Adrenal gland (tissue), 5 donors: ENCODE data around the gene DPM1.

Experiments used
- CTCF ChIP-seq, 6 experiments: fragments of 450-650 bp in 4 of 6; fragments of 200-600 bp in 2 of 6; sonication (generic) in 1 of 6; IDR thresholded peaks; 1 replicate in 5 of 6; 2 replicates in 1 of 6; pipeline versions ENCODE4 v1.5.1 to v1.8.0; 2016 to 2021; ENCODE audit warnings: antibody characterized with exemption in 6 of 6, mild to moderate bottlenecking in 2 of 6, moderate library complexity in 1 of 6
- POLR2A ChIP-seq, 2 donors: fragments of 450-650 bp; IDR thresholded peaks; one replicate each; pipeline ENCODE4 v1.6.1; 2017; ENCODE audit warnings: antibody characterized with exemption in 2 of 2, mild to moderate bottlenecking in 2 of 2, moderate library complexity in 1 of 2
- donor health status: DM: no; HTN: no; CAD: no.

- TF ChIP-seq POLR2A (IDR thresholded peaks at IDR 0.05) (no peak), CTCF (IDR thresholded peaks at IDR 0.05) (no peak)
These were observed 39.9 kb downstream of the DPM1 start for GRCh38 chr20:50918403-50918802.
